ENCODE measurements around the gene LRRC19. TPM values are rescaled to one million over a fixed set of nuclear protein-coding genes. Genes with fewer than 3 reads are reported as not detected.

LRRC19 gene
- total RNA-seq, 1 experiment from 2014 or later: not detected

DNA sequence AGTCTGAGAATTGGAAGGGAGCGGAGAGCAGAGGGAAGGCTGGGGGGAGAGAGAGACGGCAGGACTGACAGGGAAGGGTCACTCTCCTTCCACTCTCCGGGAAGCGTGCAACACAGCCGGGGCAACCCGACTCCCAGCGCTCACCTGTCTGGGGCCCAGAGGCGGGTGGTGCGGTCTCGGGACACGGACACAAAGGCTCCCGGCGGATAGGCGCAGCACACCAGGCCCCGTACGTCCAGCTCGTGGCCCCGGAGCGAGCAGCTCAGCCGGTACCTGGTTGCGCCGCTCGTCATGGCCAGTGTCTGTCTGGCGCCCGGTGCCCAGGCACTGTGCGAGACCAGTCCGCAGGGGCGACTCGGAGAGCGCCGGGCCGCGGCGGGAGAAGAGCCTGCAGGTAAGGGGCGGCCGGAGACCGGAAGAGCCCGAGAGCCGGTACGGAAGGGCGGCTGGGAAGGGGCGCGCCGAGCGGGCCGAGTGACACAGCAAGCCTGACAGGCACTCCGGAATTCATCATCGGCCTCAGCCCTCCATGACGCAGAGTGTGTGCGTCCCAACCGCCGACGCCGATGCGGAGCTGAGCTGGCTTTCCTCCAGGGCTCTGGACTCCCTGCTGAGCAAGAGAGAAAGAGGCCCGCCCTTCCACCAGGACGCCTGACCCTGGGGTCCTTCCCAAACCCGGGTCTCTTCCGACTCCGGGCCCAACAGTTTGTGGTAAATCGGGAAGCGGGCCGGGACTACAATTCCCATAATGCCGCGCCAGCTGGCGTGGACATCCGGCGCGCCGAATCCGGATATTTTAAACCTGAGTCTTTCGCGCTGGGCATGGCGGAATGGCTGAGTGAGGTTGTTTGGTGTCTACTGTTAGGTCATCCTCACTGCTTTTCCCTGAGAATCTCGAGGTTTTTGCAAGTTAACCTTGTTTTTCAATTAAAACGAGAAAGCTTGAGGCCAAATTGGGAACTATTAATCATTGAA lies 58.4 kb downstream of the LRRC19 start, which contains the start of gene PLAA:
Gene PLAA (minus strand): TSS at position 490 of the 975 bp plus-strand sequence. CDS start 197 bp downstream, at position 293.
- H3K27me3 ChIP-seq (ENCODE audit: low read length): no peaks in the 10 kb centered on the region
- peaks cover 24% of the 10 kb centered on the region for H3K4me1 ChIP-seq (ENCODE audit: insufficient read depth, low read length)
- H3K79me2 ChIP-seq (ENCODE audit: low read length): peaks cover 50% of the 10 kb centered on the region
- H3K4me3 ChIP-seq (ENCODE audit: low read length): peak within 1 kb of the TSS; percentile 88
- CTCF ChIA-PET: interaction anchor here (0.5 kb wide), 1 partner anchor 20 kb away, joined by 3 read pairs; no protein-coding TSS in a partner anchor
- TF ChIP-seq EZH2phosphoT487 (IDR thresholded peaks at IDR 0.05; ENCODE audit: borderline replicate concordance, low read length) (no peak), EZH2 (IDR thresholded peaks at IDR 0.05; ENCODE audit: low read length, unreplicated experiment) (no peak), CTCF (conservative IDR thresholded peaks at IDR 0.05; ENCODE audit: low read depth, low read length) (no peak)
- peak within 1 kb of the TSS; percentile 99 for H3K9ac ChIP-seq (ENCODE audit: low read length)
- H3K4me2 ChIP-seq (ENCODE audit: low read length): peak within 1 kb of the TSS; percentile 96
- DNase-seq: peak; percentile 85
- H3F3A ChIP-seq (ENCODE audit: low read length, unreplicated experiment): no peaks in the 10 kb centered on the region
- H3K9me3 ChIP-seq (ENCODE audit: low read length): no peaks in the 10 kb centered on the region
- H3K9me2 ChIP-seq (replicated peaks; ENCODE audit: low read length): no peaks in the 10 kb centered on the region
- POLR2A ChIA-PET (ENCODE audit: unreplicated experiment): interaction anchor here (0.6 to 0.9 kb wide), 3 partner anchors 9 to 1315 kb away, joined by 3 to 4 read pairs (median 3); no protein-coding TSS in a partner anchor
- H3K36me3 ChIP-seq (ENCODE audit: low read depth, low read length): peaks cover 7% of the 10 kb centered on the region
- BruUV-seq (replicated peaks): no TSS peak
- H4K20me1 ChIP-seq (ENCODE audit: low read length): peaks cover 21% of the 10 kb centered on the region; the same call in 1 of the 2 replicates
- H3K27ac ChIP-seq (ENCODE audit: low read length): peak within 1 kb of the TSS; percentile 97
- intact Hi-C loops (cut with micrococcal nuclease): loop anchor here (1.0 kb wide), 2 partner anchors 9 to 55 kb away; partner anchors contain the start of genes CAAP1 and IFT74
- peak within 1 kb of the TSS; percentile 97 for H2AFZ ChIP-seq (ENCODE audit: low read length)
- peak; percentile 97 for ATAC-seq

DNA sequence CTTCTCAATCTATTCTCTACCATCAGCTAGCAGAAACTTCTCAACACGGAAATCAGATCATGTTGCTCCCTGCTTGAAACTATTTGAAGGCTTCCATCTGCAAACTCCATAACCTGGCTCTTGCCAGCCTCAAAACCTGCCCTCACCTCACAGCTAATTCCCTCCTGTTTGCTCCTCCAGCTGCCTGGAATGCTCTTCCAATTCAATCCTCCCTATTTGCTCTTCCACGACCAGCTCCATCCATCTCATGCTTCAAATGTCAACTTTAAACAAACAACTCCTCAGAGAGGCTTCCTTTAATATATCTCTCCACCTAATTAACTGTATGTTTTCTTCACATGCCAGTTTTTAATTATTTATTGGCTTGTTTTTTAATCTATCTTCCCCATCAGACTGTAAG lies 59.9 kb downstream of the LRRC19 start:
- peaks cover 15% of the 10 kb centered on the region for H3K36me3 ChIP-seq (ENCODE audit: low read depth, low read length)
- no peaks in the 10 kb centered on the region for H3K9me3 ChIP-seq (ENCODE audit: low read length)
- POLR2A ChIA-PET (ENCODE audit: unreplicated experiment): no interaction called here
- peaks cover 65% of the 10 kb centered on the region for H3K79me2 ChIP-seq (ENCODE audit: low read length)
- intact Hi-C loops (cut with micrococcal nuclease): no loop called here
- peak overlapping the region; percentile 88 for H3K4me3 ChIP-seq (ENCODE audit: low read length)
- BruUV-seq (replicated peaks): no TSS peak
- CTCF ChIA-PET: no interaction called here
- H4K20me1 ChIP-seq (ENCODE audit: low read length): peaks cover 30% of the 10 kb centered on the region; the same call in 1 of the 2 replicates
- H3K27me3 ChIP-seq (ENCODE audit: low read length): no peaks in the 10 kb centered on the region
- TF ChIP-seq CTCF (conservative IDR thresholded peaks at IDR 0.05; ENCODE audit: low read depth, low read length) (no peak), EZH2phosphoT487 (IDR thresholded peaks at IDR 0.05; ENCODE audit: borderline replicate concordance, low read length) (no peak), EZH2 (IDR thresholded peaks at IDR 0.05; ENCODE audit: low read length, unreplicated experiment) (no peak)
- H2AFZ ChIP-seq (ENCODE audit: low read length): no peak overlapping the region
- no peaks in the 10 kb centered on the region for H3F3A ChIP-seq (ENCODE audit: low read length, unreplicated experiment)
- ATAC-seq (no peak), DNase-seq (no peak)
- H3K9me2 ChIP-seq (replicated peaks; ENCODE audit: low read length): no peaks in the 10 kb centered on the region
- no peak overlapping the region for H3K27ac ChIP-seq (ENCODE audit: low read length)
- H3K9ac ChIP-seq (ENCODE audit: low read length): peak overlapping the region; percentile 99
- H3K4me1 ChIP-seq (ENCODE audit: insufficient read depth, low read length): peaks cover 24% of the 10 kb centered on the region
- H3K4me2 ChIP-seq (ENCODE audit: low read length): peak overlapping the region; percentile 96

Other genes starting within 250 kb of the LRRC19 start
- 24.1 and 25.0 TPM in 2 replicates for gene CAAP1, start 112.9 kb downstream of the LRRC19 start, total RNA-seq (2014; rRNA removed)
- 27.2 and 34.6 TPM in 2 replicates for gene PLAA, start 58.4 kb downstream of the LRRC19 start, total RNA-seq (2014; rRNA removed)
- 5.5 and 6.2 TPM in 2 replicates for gene IFT74, start 49.3 kb downstream of the LRRC19 start, total RNA-seq (2014; rRNA removed)
- 0.07 TPM in 1 of 2 replicates, not detected in the other for gene TEK, start 103.6 kb upstream of the LRRC19 start, total RNA-seq (2014; rRNA removed)